PFSK-1 (cell line): Measurements from ENCODE around the gene SLC35E3.

ENCODE experiments used
- FOXP2 ChIP-seq: optimal IDR thresholded peaks from 2 replicates; pipeline ENCODE3; 2011; ENCODE audit warnings: borderline replicate concordance, control low read depth, inconsistent platforms; ENCODE audit not compliant: insufficient read depth; ENCODE audit errors: extremely low read length, extremely low read depth
- POLR2AphosphoS5 ChIP-seq: IDR thresholded peaks from 2 replicates; pipeline ENCODE4 v1.6.1; 2012; ENCODE audit warnings: low read depth, mild to moderate bottlenecking, control low read depth, low read length, moderate library complexity
- REST ChIP-seq, 2 experiments: IDR thresholded peaks; 2 replicates each; pipeline versions ENCODE4 v1.6.1 to v1.8.0; 2011 to 2012; ENCODE audit warnings: low read depth in 2 of 2, low read length in 2 of 2, control low read depth in 1 of 2, inconsistent platforms in 1 of 2, mild to moderate bottlenecking in 1 of 2, moderate library complexity in 1 of 2; ENCODE audit not compliant: insufficient read depth in 1 of 2
- SIN3A ChIP-seq: IDR thresholded peaks from 2 replicates; pipeline ENCODE4 v1.6.1; 2012; ENCODE audit warnings: mild to moderate bottlenecking, low read length, moderate library complexity, borderline replicate concordance; ENCODE audit not compliant: insufficient read depth
- TAF1 ChIP-seq: IDR thresholded peaks from 2 replicates; pipeline ENCODE4 v1.6.1; 2012; ENCODE audit warnings: low read length, control low read depth, borderline replicate concordance; ENCODE audit not compliant: insufficient read depth

The SLC35E3 gene

GRCh38 chr12:68823696-68824095 is 77.7 kb downstream of the SLC35E3 start:
- TF ChIP-seq FOXP2 (no peak), SIN3A (no peak), POLR2AphosphoS5 (no peak), REST (IDR thresholded peaks at IDR 0.05; ENCODE audit: insufficient read depth in 1 of 2, low read depth in 2 of 2, low read length in 2 of 2) (no peak)

- TF ChIP-seq REST (IDR thresholded peaks at IDR 0.05; ENCODE audit: insufficient read depth in 1 of 2, low read depth in 2 of 2, low read length in 2 of 2) (no peak), FOXP2 (no peak), POLR2AphosphoS5 (no peak), TAF1 (no peak), SIN3A (no peak)
Measured at GRCh38 chr12:68824131-68824530, 78.2 kb downstream of the SLC35E3 start.

GRCh38 chr12:68824597-68825250 is 78.7 kb downstream of the SLC35E3 start:
- no peak for TF ChIP-seq REST (IDR thresholded peaks at IDR 0.05; ENCODE audit: insufficient read depth in 1 of 2, low read depth in 2 of 2, low read length in 2 of 2)

- no peak for TF ChIP-seq REST (IDR thresholded peaks at IDR 0.05; ENCODE audit: insufficient read depth in 1 of 2, low read depth in 2 of 2, low read length in 2 of 2)
Measured at GRCh38 chr12:68825569-68826217, 79.7 kb downstream of the SLC35E3 start.
